Tongue (tissue), 2 donors: Measurements from ENCODE around the gene TMEM239. TPM values are rescaled to one million over a fixed set of nuclear protein-coding genes. Genes with fewer than 3 reads are reported as not detected.

Source experiments
- DNase-seq: peaks from one replicate; pipeline ENCODE4 v3.0.0-alpha.2; 2015
- total RNA-seq: library from RNA; depleted of rRNA; stranded (reverse); fragments of >200 nt; gene quantifications from one replicate; pipeline ENCODE4 v1.2.3, GENCODE V29; 2014

The TMEM239 gene
- total RNA-seq, 1 donor from 2014 or later: not detected

- no peak for DNase-seq
Measured at GRCh38 chr20:2849529-2849928, 33.4 kb downstream of the TMEM239 start.

- DNase-seq: no peak
Measured at GRCh38 chr20:2851086-2851485, 34.9 kb downstream of the TMEM239 start.

- no peak for DNase-seq
Measured at GRCh38 chr20:2858591-2858990, 42.4 kb downstream of the TMEM239 start.

GRCh38 chr20:2859330-2860121, 43.4 kb downstream of the TMEM239 start:
- no peak for DNase-seq

- DNase-seq: no peak
Measured at GRCh38 chr20:2864626-2865025, 48.5 kb downstream of the TMEM239 start.

GRCh38 chr20:2865101-2865500, 48.9 kb downstream of the TMEM239 start:
- DNase-seq: no peak

- DNase-seq: no peak
Measured at GRCh38 chr20:2865630-2866029, 49.5 kb downstream of the TMEM239 start.

GRCh38 chr20:2866236-2866635, 50.1 kb downstream of the TMEM239 start:
- DNase-seq: no peak

- no peak for DNase-seq
Measured at GRCh38 chr20:2867081-2867864, 51.1 kb downstream of the TMEM239 start.

Other genes starting within 250 kb of the TMEM239 start
- gene NOP56, start 163.7 kb upstream of the TMEM239 start, total RNA-seq: 67.7 TPM
- gene IDH3B, start 152.1 kb upstream of the TMEM239 start, total RNA-seq: 157 TPM
- 3.4 TPM for gene EBF4, start 123.6 kb upstream of the TMEM239 start, total RNA-seq
- 32.1 TPM for gene CPXM1, start 15.7 kb upstream of the TMEM239 start, total RNA-seq
- not detected for gene C20orf141, start 1.4 kb upstream of the TMEM239 start, total RNA-seq
- gene PCED1A, start 24.3 kb downstream of the TMEM239 start, total RNA-seq: 28.5 TPM
- gene VPS16, start 24.4 kb downstream of the TMEM239 start, total RNA-seq: 33.0 TPM
- 88.3 TPM for gene PTPRA, start 57.1 kb downstream of the TMEM239 start, total RNA-seq
- gene GNRH2, start 227.3 kb downstream of the TMEM239 start, total RNA-seq: not detected
- gene MRPS26, start 229.7 kb downstream of the TMEM239 start, total RNA-seq: 32.1 TPM